Fibroblast of lung (primary cell): ENCODE results near the gene HAPLN2.

Experiments used
- CTCF ChIP-seq, 2 donors: IDR thresholded peaks in 1 of 2; conservative IDR thresholded peaks in 1 of 2; 1 replicate in 1 of 2; 2 replicates in 1 of 2; pipeline ENCODE4 v1.5.1; 2011 to 2012; ENCODE audit warnings: low read length in 2 of 2, control low read depth in 1 of 2, inconsistent platforms in 1 of 2, low read depth in 1 of 2, mild to moderate bottlenecking in 1 of 2
- EZH2 ChIP-seq: IDR thresholded peaks from 2 replicates; pipeline ENCODE4 v1.5.1; 2012; ENCODE audit warnings: low read length, control low read depth, mild to moderate bottlenecking; ENCODE audit errors: missing control alignments

GRCh38 chr1:156665539-156665938 lies 46.3 kb downstream of the HAPLN2 start:
- TF ChIP-seq EZH2 (no peak), CTCF (conservative IDR thresholded peaks at IDR 0.05 in 1 of 2, IDR thresholded peaks at IDR 0.05 in 1 of 2; ENCODE audit: low read depth in 1 of 2, low read length in 2 of 2) (no peak)
